HG02588 (cell line): ENCODE results near the gene PLXND1.

ENCODE experiments used
- ATAC-seq: cut with Tn5 transposase; IDR thresholded peaks from one replicate; pipeline ENCODE4 v1.9.1; 2021; ENCODE audit warnings: mild to moderate bottlenecking, moderate library complexity; ENCODE audit not compliant: unreplicated experiment

PLXND1 gene

DNA sequence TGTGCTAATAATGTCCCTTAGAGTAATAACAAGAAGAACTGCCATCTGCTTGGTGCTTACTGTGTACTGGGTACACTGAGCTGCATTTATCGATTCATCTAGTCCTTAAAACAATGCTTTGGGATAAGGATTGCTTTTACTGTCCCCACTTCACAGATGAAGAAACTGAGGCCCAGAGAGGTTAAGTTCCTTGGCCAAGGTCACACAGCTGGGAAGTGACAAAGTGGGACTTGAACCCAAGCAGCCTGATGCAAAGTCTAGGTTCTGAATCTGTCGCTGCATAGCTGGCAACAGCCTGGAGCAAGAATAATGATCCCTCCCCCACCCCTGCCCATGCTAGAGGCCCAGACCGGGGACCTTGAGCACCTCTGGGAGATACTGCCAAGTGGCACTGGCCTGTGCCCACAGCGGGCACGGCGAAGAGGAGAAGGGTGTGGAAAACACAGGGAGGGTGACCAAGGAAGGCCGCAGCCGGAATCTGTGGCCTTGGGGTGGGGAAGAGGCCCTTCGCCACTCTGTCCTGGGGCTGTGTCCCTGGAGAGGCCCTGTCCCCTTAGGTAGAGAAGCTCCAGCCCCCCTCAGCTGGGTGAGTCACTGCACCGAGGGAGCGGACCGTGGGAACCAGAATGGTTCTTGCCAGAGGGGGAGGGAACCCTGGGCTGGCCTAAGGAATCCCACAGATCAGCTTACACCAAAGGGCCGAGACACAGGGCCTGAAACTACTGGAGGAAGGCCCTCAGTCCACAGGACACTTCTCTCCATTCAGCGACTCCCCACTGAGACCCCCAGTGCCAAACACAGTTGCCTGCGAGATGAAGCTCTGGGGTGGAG lies 3.5 kb downstream of the PLXND1 start:
- ATAC-seq, result no peak

GRCh38 chr3:129602309-129602708 lies 4.2 kb downstream of the PLXND1 start:
- no peak for ATAC-seq

DNA sequence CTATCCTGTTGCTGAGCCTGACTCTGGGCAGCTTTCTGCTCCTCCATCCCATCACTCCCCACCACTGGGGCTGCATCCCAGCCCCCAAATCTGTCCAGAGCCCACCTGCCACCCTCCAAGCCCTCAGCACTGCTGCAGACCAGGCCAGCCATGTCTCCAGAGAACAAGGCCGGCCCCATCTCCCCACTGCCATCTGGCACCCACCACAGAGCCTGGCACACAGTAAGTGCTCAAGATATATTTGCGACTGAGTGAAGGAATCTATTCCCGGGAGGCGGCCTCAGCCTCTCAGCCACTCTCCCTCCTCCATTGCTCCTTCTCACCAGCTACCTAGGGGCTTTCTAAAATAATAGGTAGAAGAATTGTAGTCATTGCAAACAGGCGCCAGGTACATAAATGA lies 4.8 kb downstream of the PLXND1 start:
- no peak for ATAC-seq

DNA sequence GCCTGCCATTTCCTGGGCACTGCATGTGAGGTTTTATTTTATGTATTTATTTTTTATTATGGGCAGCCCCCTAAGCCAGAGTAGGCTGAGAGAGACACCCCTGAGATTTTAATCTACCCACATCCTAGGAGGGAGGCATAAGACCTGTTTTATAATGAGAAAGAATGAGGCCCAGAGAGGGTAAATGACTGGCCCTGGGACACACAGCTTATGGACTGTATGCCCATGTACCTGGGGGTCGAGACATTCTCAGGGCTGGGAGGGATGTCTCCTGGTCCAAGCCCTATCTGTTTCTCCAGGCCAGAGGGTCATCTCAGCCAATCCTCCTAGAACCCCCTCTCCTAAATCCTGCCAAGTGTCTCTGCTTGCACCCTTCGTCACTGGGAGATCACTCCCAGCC lies 6.1 kb downstream of the PLXND1 start:
- no peak for ATAC-seq

- ATAC-seq, result no peak
Observed at GRCh38 chr3:129599607-129600006, 6.9 kb downstream of the PLXND1 start.

GRCh38 chr3:129599073-129599472 lies 7.4 kb downstream of the PLXND1 start:
- ATAC-seq, result no peak

- no peak for ATAC-seq
Observed at GRCh38 chr3:129598484-129598883, 8.0 kb downstream of the PLXND1 start.

DNA sequence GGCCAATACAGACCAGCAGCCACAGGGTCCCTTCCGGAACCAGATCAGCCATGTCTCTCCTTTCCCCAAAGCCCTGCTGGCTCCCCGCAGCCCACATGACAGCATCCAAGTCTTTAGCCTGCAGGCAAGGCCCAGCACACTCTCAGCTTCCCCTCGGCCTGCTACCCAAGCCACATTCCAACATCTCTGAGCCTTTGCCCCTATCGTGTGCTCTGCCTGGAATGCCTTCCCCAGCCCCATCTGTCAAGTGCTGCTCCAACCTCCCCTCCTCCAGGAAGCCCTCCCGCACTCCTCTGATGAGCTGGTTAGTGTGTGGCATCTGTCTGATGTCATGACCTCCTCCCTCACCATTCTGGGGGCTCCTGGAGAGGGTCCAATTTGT lies 8.5 kb downstream of the PLXND1 start:
- ATAC-seq, result no peak

GRCh38 chr3:129597087-129597999 lies 9.1 kb downstream of the PLXND1 start:
- ATAC-seq, result no peak

- no peak for ATAC-seq
Observed at GRCh38 chr3:129596194-129597086, 10.0 kb downstream of the PLXND1 start.

GRCh38 chr3:129595544-129596193 lies 10.8 kb downstream of the PLXND1 start:
- no peak for ATAC-seq

GRCh38 chr3:129594907-129595390 lies 11.5 kb downstream of the PLXND1 start:
- no peak for ATAC-seq

GRCh38 chr3:129594409-129594808 lies 12.1 kb downstream of the PLXND1 start:
- no peak for ATAC-seq

DNA sequence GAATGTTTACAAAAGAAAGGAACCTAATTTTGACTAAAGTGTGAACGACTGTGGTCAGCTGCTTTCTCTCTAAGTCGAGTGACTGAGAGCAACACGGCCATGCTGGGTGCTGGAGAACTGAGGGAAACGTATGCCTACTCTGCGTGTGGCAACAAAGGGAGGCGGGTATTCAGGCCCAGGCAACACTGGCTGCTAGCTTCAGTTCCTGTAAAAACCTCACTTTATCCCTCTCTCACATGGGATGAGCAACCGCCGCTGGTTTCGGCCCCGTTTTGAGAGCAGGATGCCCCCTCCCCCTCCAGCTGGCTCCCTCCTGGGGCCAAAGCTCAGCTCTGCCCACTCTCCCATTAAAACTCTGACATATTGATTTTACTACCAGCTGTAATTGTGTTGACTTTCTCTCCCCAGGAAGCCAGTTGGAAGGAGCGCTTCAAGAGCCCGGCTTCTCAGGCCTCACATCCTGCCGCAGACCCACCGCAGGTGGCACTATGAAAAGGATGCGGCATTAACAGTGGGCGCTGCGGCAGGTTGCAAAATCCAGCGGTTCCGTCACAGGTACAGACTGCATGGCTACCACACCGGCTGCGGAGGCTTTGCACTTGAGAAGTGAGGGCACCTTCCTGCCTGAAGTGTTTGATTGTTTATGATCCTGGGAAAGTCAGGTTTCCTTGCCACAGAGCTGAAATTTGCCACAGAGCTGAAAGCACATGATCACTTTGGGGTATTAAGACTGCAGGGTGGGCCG lies 12.7 kb downstream of the PLXND1 start:
- ATAC-seq, result no peak

- ATAC-seq, result no peak
Observed at GRCh38 chr3:129593230-129593594, 13.3 kb downstream of the PLXND1 start.

GRCh38 chr3:129592381-129593131 lies 13.9 kb downstream of the PLXND1 start:
- ATAC-seq, result no peak

- no peak for ATAC-seq
Observed at GRCh38 chr3:129591932-129592331, 14.5 kb downstream of the PLXND1 start.

DNA sequence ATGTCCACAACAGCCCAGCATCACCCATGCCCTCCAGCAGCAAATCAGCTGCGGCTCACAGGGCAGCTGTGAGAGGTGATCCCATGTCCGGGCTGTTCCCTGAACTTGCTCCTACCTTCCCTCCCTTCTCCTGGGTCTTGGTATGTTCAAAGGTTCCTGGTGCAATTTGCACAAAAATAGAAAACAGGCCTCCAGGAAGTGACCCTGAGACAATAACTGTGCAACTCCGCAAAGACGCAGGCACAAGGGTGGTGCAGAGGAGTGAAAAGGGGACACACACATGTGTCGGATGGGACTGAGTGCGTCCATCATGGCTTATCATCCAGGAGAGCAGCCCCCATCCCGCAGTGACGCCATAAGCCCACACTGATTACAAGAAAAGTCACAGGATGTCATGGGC lies 16.3 kb downstream of the PLXND1 start:
- no peak for ATAC-seq
